RWPE1 (cell line): ENCODE data around the gene DRG2.

Source experiments
- CTCF ChIA-PET: fragments of 350-600 bp; sonication (Branson Sonifier 250); formaldehyde crosslinking; extraction: SDS; loops from one replicate; lab custom pipeline; 2021; lab: Yijun Ruan, JAX
- POLR2A ChIA-PET: fragments of 400-600 bp; formaldehyde crosslinking; extraction: SDS; loops from one replicate; lab custom pipeline; 2020; ENCODE audit warnings: antibody characterized with exemption; ENCODE audit not compliant: low non-redundant PET; lab: Yijun Ruan, JAX
- DNase-seq: peaks from one replicate; pipeline ENCODE4 v3.0.0; 2012; ENCODE audit warnings: low spot score
- H3K27ac ChIP-seq: fragments of 450-650 bp; 2 replicates; pipeline ENCODE4 v1.5.1; 2017
- TF ChIP-seq, protein P1 (sequence below): fragments of 450-650 bp; conservative IDR thresholded peaks from 2 replicates; pipeline ENCODE4 v1.5.1; 2017; ENCODE audit warnings: low read depth, mild to moderate bottlenecking

The DRG2 gene

DNA sequence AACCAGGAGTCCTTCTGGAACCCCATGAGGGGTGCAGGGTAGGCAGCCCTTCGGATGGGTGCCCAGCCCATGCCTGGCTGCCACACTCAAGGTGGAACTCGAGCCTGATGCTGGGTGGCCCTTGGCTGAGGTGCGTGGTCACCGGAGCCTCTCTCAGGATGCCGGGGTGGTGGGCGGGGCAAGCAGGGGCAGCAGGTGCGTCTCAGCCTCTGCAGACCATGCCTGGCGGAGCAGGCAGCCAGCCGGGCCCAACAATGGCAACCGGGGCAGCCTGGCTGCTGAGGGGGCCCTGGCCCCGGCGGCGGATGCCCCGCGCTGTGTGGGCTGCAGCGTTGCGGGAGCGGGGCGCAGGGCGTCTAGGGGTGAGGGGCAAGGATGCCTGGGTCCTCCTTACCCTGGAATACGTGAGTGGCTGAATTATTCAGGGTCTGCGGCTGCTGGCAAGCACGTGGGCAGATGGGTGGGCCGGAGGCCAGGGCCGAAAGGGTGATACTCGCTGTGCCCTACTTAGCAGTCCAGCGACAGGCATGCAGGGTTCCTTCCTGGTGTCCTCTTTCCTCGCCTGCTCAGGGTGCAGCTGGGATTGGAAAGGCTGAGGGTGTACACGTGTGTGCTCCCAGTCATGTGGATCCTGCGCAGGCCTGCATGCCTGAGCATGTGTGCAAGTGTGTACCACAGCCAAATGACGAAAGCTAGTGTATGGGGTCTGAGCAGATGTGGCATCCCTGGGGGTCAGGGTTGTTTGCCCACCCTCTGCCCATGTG lies 35.4 kb downstream of the DRG2 start:
- ChIA-PET CTCF (interaction anchor here (0.5 kb wide), 1 partner anchor 934 kb away, joined by 3 read pairs; no protein-coding TSS in a partner anchor), POLR2A (no interaction called here)
- no peak for DNase-seq
- H3K27ac ChIP-seq = no peak overlapping the region
- TF ChIP-seq, protein P1, sequence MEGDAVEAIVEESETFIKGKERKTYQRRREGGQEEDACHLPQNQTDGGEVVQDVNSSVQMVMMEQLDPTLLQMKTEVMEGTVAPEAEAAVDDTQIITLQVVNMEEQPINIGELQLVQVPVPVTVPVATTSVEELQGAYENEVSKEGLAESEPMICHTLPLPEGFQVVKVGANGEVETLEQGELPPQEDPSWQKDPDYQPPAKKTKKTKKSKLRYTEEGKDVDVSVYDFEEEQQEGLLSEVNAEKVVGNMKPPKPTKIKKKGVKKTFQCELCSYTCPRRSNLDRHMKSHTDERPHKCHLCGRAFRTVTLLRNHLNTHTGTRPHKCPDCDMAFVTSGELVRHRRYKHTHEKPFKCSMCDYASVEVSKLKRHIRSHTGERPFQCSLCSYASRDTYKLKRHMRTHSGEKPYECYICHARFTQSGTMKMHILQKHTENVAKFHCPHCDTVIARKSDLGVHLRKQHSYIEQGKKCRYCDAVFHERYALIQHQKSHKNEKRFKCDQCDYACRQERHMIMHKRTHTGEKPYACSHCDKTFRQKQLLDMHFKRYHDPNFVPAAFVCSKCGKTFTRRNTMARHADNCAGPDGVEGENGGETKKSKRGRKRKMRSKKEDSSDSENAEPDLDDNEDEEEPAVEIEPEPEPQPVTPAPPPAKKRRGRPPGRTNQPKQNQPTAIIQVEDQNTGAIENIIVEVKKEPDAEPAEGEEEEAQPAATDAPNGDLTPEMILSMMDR = no peak

- CTCF ChIA-PET = no interaction called here
- H3K27ac ChIP-seq = no peak overlapping the region
- TF ChIP-seq, protein P1 = no peak
- no peak for DNase-seq
- POLR2A ChIA-PET = no interaction called here
These were observed 36.8 kb downstream of the DRG2 start for GRCh38 chr17:18124345-18125126.

DNA sequence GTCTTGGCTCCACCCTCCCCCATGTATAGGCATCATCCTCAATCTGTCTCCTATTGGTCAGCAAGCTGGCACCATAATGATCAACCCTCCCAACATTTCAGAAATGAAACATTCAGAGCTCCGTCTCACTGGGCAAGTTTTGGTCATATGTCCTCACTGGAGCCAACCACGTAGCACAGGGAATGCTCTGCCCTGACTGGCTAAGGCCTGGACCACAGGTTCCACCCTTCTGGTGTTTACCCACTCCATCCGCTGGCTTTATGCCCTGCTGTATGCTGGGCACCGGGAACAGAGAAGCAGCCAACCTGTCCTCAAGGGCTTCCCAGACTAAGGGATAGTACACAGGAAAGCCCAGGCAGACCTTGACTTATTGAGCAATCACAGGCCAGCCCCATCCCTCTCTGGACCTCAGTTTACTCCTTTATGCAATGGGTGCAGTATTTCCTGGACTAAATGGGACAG lies 41.3 kb downstream of the DRG2 start:
- ChIA-PET POLR2A (no interaction called here), CTCF (no interaction called here)
- peak; percentile 53 for DNase-seq
- TF ChIP-seq, protein P1 = no peak
- H3K27ac ChIP-seq = no peak overlapping the region

DNA sequence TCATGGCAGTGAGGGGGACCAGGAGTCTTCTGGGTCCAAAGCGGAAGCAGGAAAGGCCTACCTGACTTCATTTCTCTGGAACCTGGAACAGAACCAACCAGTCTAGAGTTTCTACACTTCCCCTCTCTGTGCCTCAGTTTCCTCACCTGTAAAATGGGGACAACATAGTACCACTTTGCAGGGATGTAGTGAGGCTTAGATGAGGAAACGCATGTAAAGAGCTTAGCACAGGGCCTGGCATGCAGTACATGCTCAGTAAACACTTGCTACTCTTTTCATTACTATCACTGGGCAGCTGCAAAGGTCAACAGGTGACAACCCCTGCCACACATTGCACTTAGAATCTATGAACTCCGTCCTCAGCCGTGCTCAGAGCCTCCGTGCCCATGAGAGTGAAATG lies 45.0 kb downstream of the DRG2 start:
- no peak for DNase-seq
- H3K27ac ChIP-seq = no peak overlapping the region
- POLR2A ChIA-PET = no interaction called here
- TF ChIP-seq, protein P1 = no peak
- CTCF ChIA-PET = no interaction called here

DNA sequence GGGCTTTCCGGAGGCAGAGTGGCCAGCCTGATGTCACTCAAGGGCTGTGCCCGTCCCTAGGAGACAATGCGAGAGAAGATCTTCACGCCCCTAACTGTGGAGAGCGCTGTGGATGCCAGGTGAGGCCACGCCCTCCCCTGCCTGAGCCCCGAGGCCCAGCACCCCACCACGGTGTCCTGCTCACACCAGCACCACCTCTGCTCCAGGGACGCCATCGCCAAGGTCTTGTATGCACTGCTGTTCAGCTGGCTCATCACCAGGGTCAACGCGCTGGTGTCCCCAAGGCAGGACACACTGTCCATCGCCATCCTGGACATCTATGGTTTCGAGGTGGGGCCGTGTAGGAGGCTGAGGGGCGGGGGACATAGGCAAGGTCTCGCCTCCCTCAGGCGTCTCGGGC lies 48.6 kb downstream of the DRG2 start:
- H3K27ac ChIP-seq = no peak overlapping the region
- TF ChIP-seq, protein P1 = no peak
- CTCF ChIA-PET = no interaction called here
- DNase-seq = no peak
- POLR2A ChIA-PET = no interaction called here

GRCh38 chr17:18138065-18138749 lies 50.5 kb downstream of the DRG2 start:
- no peak overlapping the region for H3K27ac ChIP-seq
- DNase-seq = no peak
- ChIA-PET POLR2A (no interaction called here), CTCF (interaction anchor here (1.2 kb wide), 1 partner anchor 28 kb away, joined by 3 read pairs; no protein-coding TSS in a partner anchor)
- TF ChIP-seq, protein P1 = no peak
